ENCODE measurements around the gene CPSF3. TPM values are rescaled to one million over a fixed set of nuclear protein-coding genes. Genes with fewer than 3 reads are reported as not detected.

Gene CPSF3
- total RNA-seq, 1 donor from 2014 or later = 40.3 TPM

- no peaks in the 10 kb centered on the region for H3K9me3 Mint-ChIP-seq (ENCODE audit: unreplicated experiment)
- no peak for FAIRE-seq
- H3K36me3 ChIP-seq (ENCODE audit: insufficient read depth, low read length) = peaks cover 42% of the 10 kb centered on the region
- no peak overlapping the region for H3K4me2 ChIP-seq (ENCODE audit: low read length)
- no peak overlapping the region for H3K4me3 ChIP-seq (ENCODE audit: insufficient read depth, low read depth, low read length)
- no peaks in the 10 kb centered on the region for H3K27me3 Mint-ChIP-seq (ENCODE audit: low read depth, unreplicated experiment)
- no peaks in the 10 kb centered on the region for H3K27me3 ChIP-seq (ENCODE audit: insufficient read depth, low read length)
- H3K27ac ChIP-seq (ENCODE audit: low read depth, low read length) = peak overlapping the region; percentile 72
- peaks cover 18% of the 10 kb centered on the region for H3K36me3 Mint-ChIP-seq (ENCODE audit: low read depth, unreplicated experiment)
- DNase-seq (ENCODE audit: low read depth) = peak; percentile 57
- peak overlapping the region; percentile 41 for H3K27ac Mint-ChIP-seq (ENCODE audit: unreplicated experiment)
- no peaks in the 10 kb centered on the region for H4K20me1 ChIP-seq (ENCODE audit: insufficient read depth, low read length)
- no peaks in the 10 kb centered on the region for H3K9me3 ChIP-seq (ENCODE audit: insufficient read depth, low read depth, low read length)
- H3K9ac ChIP-seq (ENCODE audit: low read length) = no peak overlapping the region
- TF ChIP-seq EZH2 (IDR thresholded peaks at IDR 0.05; ENCODE audit: insufficient read depth, low read length) = no peak
- TF ChIP-seq, protein P1, sequence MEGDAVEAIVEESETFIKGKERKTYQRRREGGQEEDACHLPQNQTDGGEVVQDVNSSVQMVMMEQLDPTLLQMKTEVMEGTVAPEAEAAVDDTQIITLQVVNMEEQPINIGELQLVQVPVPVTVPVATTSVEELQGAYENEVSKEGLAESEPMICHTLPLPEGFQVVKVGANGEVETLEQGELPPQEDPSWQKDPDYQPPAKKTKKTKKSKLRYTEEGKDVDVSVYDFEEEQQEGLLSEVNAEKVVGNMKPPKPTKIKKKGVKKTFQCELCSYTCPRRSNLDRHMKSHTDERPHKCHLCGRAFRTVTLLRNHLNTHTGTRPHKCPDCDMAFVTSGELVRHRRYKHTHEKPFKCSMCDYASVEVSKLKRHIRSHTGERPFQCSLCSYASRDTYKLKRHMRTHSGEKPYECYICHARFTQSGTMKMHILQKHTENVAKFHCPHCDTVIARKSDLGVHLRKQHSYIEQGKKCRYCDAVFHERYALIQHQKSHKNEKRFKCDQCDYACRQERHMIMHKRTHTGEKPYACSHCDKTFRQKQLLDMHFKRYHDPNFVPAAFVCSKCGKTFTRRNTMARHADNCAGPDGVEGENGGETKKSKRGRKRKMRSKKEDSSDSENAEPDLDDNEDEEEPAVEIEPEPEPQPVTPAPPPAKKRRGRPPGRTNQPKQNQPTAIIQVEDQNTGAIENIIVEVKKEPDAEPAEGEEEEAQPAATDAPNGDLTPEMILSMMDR (IDR thresholded peaks at IDR 0.05; ENCODE audit: insufficient read depth, low read depth, low read length) = no peak
- no peaks in the 10 kb centered on the region for H3K4me1 ChIP-seq (ENCODE audit: insufficient read depth, low read length)
- H2AFZ ChIP-seq (ENCODE audit: low read depth, low read length) = no peak overlapping the region
- peaks cover 3% of the 10 kb centered on the region for H3K4me1 Mint-ChIP-seq (ENCODE audit: low read depth, unreplicated experiment)
- H3K79me2 ChIP-seq (ENCODE audit: insufficient read depth, low read length) = no peaks in the 10 kb centered on the region
- H3K4me3 Mint-ChIP-seq (ENCODE audit: unreplicated experiment) = no peak overlapping the region
Measured at GRCh38 chr2:9440058-9440727, 16.7 kb downstream of the CPSF3 start.

GRCh38 chr2:9441556-9441955 is 18.1 kb downstream of the CPSF3 start:
- no peaks in the 10 kb centered on the region for H4K20me1 ChIP-seq (ENCODE audit: insufficient read depth, low read length)
- H3K27ac Mint-ChIP-seq (ENCODE audit: unreplicated experiment) = no peak overlapping the region
- H3K27me3 ChIP-seq (ENCODE audit: insufficient read depth, low read length) = no peaks in the 10 kb centered on the region
- H3K79me2 ChIP-seq (ENCODE audit: insufficient read depth, low read length) = no peaks in the 10 kb centered on the region
- DNase-seq (ENCODE audit: low read depth) (peak; percentile 24), FAIRE-seq (no peak)
- no peaks in the 10 kb centered on the region for H3K9me3 Mint-ChIP-seq (ENCODE audit: unreplicated experiment)
- H3K9me3 ChIP-seq (ENCODE audit: insufficient read depth, low read depth, low read length) = no peaks in the 10 kb centered on the region
- no peak overlapping the region for H3K4me3 Mint-ChIP-seq (ENCODE audit: unreplicated experiment)
- H3K27ac ChIP-seq (ENCODE audit: low read depth, low read length) = no peak overlapping the region
- no peaks in the 10 kb centered on the region for H3K27me3 Mint-ChIP-seq (ENCODE audit: low read depth, unreplicated experiment)
- H3K36me3 Mint-ChIP-seq (ENCODE audit: low read depth, unreplicated experiment) = peaks cover 14% of the 10 kb centered on the region
- no peak overlapping the region for H3K4me2 ChIP-seq (ENCODE audit: low read length)
- H3K36me3 ChIP-seq (ENCODE audit: insufficient read depth, low read length) = peaks cover 44% of the 10 kb centered on the region
- H3K4me1 Mint-ChIP-seq (ENCODE audit: low read depth, unreplicated experiment) = peaks cover 3% of the 10 kb centered on the region
- TF ChIP-seq EZH2 (IDR thresholded peaks at IDR 0.05; ENCODE audit: insufficient read depth, low read length) = no peak
- TF ChIP-seq, protein P1 (IDR thresholded peaks at IDR 0.05; ENCODE audit: insufficient read depth, low read depth, low read length) = no peak
- no peak overlapping the region for H3K9ac ChIP-seq (ENCODE audit: low read length)
- H2AFZ ChIP-seq (ENCODE audit: low read depth, low read length) = no peak overlapping the region
- no peaks in the 10 kb centered on the region for H3K4me1 ChIP-seq (ENCODE audit: insufficient read depth, low read length)
- no peak overlapping the region for H3K4me3 ChIP-seq (ENCODE audit: insufficient read depth, low read depth, low read length)

GRCh38 chr2:9443526-9443925 is 20.1 kb downstream of the CPSF3 start:
- no peak overlapping the region for H3K9ac ChIP-seq (ENCODE audit: low read length)
- peaks cover 3% of the 10 kb centered on the region for H3K4me1 Mint-ChIP-seq (ENCODE audit: low read depth, unreplicated experiment)
- H4K20me1 ChIP-seq (ENCODE audit: insufficient read depth, low read length) = no peaks in the 10 kb centered on the region

More at GRCh38 chr2:9443526-9443925, 20.1 kb downstream of the CPSF3 start:
- Mint-ChIP-seq H3K27ac (ENCODE audit: unreplicated experiment) (no peak overlapping the region), H3K36me3 (ENCODE audit: low read depth, unreplicated experiment) (peaks cover 13% of the 10 kb centered on the region), H3K4me3 (ENCODE audit: unreplicated experiment) (no peak overlapping the region), H3K27me3 (ENCODE audit: low read depth, unreplicated experiment) (no peaks in the 10 kb centered on the region), H3K9me3 (ENCODE audit: unreplicated experiment) (no peaks in the 10 kb centered on the region)
- Histone ChIP-seq H3K4me2 (ENCODE audit: low read length) (no peak overlapping the region), H3K79me2 (ENCODE audit: insufficient read depth, low read length) (no peaks in the 10 kb centered on the region), H3K4me1 (ENCODE audit: insufficient read depth, low read length) (no peaks in the 10 kb centered on the region), H2AFZ (ENCODE audit: low read depth, low read length) (no peak overlapping the region), H3K27me3 (ENCODE audit: insufficient read depth, low read length) (no peaks in the 10 kb centered on the region), H3K4me3 (ENCODE audit: insufficient read depth, low read depth, low read length) (no peak overlapping the region), H3K27ac (ENCODE audit: low read depth, low read length) (no peak overlapping the region), H3K36me3 (ENCODE audit: insufficient read depth, low read length) (peaks cover 36% of the 10 kb centered on the region), H3K9me3 (ENCODE audit: insufficient read depth, low read depth, low read length) (no peaks in the 10 kb centered on the region)
- TF ChIP-seq EZH2 (IDR thresholded peaks at IDR 0.05; ENCODE audit: insufficient read depth, low read length) = no peak
- TF ChIP-seq, protein P1 (IDR thresholded peaks at IDR 0.05; ENCODE audit: insufficient read depth, low read depth, low read length) = no peak
- no peak for FAIRE-seq
- no peak for DNase-seq (ENCODE audit: low read depth)

Data from astrocyte (in vitro differentiated cells and primary cell).